ENCODE data around the gene ARHGAP28.

ARHGAP28 gene

DNA sequence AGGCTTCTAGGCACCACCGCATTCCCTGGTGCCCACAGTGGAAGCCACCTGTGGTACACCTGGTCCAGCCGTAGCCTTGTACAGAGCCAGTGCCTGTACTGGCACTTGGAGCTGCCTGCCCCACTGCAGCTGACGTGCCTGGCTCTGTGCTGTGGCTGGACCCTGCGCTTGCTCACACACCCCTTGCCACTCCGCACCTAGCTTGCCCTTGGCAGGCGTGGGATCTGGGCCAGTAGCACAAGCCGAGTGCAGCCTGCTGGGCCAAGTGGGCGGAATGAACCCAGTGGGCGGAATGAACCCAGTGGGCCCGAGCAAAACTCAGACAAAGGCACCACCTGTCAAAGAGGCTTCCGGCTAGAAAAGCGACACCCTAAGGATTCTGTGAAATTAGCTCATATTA is 126.3 kb downstream of the ARHGAP28 start:
- TF ChIP-seq POLR2AphosphoS5 (IDR thresholded peaks at IDR 0.05; ENCODE audit: low read depth) (no peak), GABPA (IDR thresholded peaks at IDR 0.05; ENCODE audit: low read depth) (no peak)
- TF ChIP-seq, protein P1, sequence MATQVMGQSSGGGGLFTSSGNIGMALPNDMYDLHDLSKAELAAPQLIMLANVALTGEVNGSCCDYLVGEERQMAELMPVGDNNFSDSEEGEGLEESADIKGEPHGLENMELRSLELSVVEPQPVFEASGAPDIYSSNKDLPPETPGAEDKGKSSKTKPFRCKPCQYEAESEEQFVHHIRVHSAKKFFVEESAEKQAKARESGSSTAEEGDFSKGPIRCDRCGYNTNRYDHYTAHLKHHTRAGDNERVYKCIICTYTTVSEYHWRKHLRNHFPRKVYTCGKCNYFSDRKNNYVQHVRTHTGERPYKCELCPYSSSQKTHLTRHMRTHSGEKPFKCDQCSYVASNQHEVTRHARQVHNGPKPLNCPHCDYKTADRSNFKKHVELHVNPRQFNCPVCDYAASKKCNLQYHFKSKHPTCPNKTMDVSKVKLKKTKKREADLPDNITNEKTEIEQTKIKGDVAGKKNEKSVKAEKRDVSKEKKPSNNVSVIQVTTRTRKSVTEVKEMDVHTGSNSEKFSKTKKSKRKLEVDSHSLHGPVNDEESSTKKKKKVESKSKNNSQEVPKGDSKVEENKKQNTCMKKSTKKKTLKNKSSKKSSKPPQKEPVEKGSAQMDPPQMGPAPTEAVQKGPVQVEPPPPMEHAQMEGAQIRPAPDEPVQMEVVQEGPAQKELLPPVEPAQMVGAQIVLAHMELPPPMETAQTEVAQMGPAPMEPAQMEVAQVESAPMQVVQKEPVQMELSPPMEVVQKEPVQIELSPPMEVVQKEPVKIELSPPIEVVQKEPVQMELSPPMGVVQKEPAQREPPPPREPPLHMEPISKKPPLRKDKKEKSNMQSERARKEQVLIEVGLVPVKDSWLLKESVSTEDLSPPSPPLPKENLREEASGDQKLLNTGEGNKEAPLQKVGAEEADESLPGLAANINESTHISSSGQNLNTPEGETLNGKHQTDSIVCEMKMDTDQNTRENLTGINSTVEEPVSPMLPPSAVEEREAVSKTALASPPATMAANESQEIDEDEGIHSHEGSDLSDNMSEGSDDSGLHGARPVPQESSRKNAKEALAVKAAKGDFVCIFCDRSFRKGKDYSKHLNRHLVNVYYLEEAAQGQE (IDR thresholded peaks at IDR 0.05; ENCODE audit: insufficient replicate concordance, low read depth): no peak
- Histone ChIP-seq H3K4me3 (replicated peaks; ENCODE audit: insufficient read depth, low read length) (no peak overlapping the region), H3K27me3 (ENCODE audit: insufficient read depth, poor library complexity, severe bottlenecking) (no peaks in the 10 kb centered on the region), H3K27ac (replicated peaks) (no peak overlapping the region)
- no peak for DNase-seq (ENCODE audit: low read depth in 1 of 2, low spot score in 1 of 2)

DNA sequence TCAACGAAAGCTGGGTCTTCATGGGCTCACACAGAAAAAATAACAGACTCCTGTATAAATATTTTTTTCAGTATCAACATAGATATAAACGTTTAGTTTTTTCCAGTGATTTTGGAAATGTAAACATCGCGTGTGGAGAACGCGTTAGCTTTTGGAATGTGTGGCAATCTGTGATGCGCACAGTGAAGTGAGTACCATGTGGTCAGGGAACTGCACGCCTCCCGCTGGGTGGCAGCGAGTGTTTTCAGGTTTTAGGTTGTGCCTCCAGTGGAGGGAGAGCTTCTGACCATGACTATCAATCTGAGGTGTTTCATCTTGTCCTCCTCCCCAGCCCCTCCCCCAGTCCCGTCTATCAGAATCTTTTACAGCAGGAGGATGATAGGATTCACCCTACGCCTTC is 127.8 kb downstream of the ARHGAP28 start:
- TF ChIP-seq, protein P1 (IDR thresholded peaks at IDR 0.05; ENCODE audit: insufficient replicate concordance, low read depth): no peak
- TF ChIP-seq POLR2AphosphoS5 (IDR thresholded peaks at IDR 0.05; ENCODE audit: low read depth) (no peak), GABPA (IDR thresholded peaks at IDR 0.05; ENCODE audit: low read depth) (no peak), SPI1 (IDR thresholded peaks at IDR 0.05; ENCODE audit: borderline replicate concordance, low read depth) (no peak)
- TF ChIP-seq, protein P2, sequence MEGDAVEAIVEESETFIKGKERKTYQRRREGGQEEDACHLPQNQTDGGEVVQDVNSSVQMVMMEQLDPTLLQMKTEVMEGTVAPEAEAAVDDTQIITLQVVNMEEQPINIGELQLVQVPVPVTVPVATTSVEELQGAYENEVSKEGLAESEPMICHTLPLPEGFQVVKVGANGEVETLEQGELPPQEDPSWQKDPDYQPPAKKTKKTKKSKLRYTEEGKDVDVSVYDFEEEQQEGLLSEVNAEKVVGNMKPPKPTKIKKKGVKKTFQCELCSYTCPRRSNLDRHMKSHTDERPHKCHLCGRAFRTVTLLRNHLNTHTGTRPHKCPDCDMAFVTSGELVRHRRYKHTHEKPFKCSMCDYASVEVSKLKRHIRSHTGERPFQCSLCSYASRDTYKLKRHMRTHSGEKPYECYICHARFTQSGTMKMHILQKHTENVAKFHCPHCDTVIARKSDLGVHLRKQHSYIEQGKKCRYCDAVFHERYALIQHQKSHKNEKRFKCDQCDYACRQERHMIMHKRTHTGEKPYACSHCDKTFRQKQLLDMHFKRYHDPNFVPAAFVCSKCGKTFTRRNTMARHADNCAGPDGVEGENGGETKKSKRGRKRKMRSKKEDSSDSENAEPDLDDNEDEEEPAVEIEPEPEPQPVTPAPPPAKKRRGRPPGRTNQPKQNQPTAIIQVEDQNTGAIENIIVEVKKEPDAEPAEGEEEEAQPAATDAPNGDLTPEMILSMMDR (IDR thresholded peaks at IDR 0.05; ENCODE audit: insufficient read depth, low read length): no peak
- Histone ChIP-seq H3K27ac (replicated peaks) (no peak overlapping the region), H3K4me3 (replicated peaks; ENCODE audit: insufficient read depth, low read length) (no peak overlapping the region), H3K27me3 (ENCODE audit: insufficient read depth, poor library complexity, severe bottlenecking) (no peaks in the 10 kb centered on the region)
- DNase-seq (ENCODE audit: low read depth in 1 of 2, low spot score in 1 of 2): no peak

DNA sequence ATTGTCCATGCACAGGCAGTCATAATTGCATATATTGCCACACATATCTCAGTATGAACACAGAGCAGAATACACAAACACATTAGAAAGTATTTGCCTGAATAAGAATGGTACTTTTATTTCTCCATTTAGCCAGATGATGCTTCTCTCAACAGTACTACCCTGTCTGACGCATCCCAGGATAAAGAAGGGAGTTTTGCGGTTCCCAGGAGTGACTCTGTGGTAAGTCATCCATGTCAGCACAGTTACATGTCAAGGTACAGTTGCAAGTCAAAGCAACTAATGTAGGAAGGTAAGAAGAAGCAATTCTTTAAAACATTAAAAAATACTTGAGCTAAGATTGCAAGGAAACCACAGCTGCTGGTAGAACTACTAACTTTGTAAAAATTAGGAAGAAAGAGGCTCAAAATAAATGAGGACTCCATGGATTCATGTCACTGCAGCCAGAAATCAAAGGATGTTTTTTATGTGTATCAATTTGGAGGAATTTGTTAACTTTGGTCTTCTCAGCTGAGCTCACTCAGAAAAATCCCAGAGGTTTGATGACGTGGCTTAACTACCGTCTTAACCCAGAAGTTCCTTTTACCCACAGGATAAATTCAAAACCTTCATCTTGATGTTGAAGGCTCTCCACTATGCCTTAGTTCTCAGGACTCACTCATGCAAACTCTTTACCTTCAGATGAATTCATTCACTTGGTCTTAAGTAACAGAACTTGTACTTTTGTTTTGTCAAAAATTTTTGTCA is 130.3 kb downstream of the ARHGAP28 start:
- TF ChIP-seq, protein P1 (IDR thresholded peaks at IDR 0.05; ENCODE audit: insufficient replicate concordance, low read depth): no peak
- TF ChIP-seq, protein P2 (IDR thresholded peaks at IDR 0.05; ENCODE audit: insufficient read depth, low read length): no peak
- TF ChIP-seq SPI1 (IDR thresholded peaks at IDR 0.05; ENCODE audit: borderline replicate concordance, low read depth): no peak
- no peak for TF ChIP-seq GABPA (IDR thresholded peaks at IDR 0.05; ENCODE audit: low read depth)
- TF ChIP-seq POLR2AphosphoS5 (IDR thresholded peaks at IDR 0.05; ENCODE audit: low read depth): no peak
- DNase-seq (ENCODE audit: low read depth in 1 of 2, low spot score in 1 of 2): no peak
- Histone ChIP-seq H3K27ac (replicated peaks) (no peak overlapping the region), H3K4me3 (replicated peaks; ENCODE audit: insufficient read depth, low read length) (no peak overlapping the region), H3K27me3 (ENCODE audit: insufficient read depth, poor library complexity, severe bottlenecking) (no peaks in the 10 kb centered on the region)
